ENCODE results near the gene SUN3.

The SUN3 gene

DNA sequence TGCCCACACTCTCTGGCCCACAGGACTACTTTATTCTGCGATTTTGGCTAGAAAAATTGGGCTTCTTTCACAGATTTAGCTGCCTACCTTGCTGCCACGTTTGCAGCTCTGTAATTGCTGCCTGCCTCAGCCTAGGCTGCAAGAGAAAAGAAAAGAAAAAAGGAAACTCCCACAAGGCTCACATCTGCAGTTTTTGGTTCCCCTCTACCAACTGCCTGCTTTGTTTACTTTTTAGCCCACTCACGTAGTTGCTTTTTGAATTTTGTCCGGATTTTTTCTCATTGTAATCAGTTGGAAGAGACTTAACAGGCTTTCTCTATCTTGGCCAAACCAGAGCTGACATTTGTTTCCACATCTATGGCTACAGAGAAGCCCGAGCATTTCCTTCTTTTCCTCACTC is 24.3 kb downstream of the SUN3 start:
- H3K27ac ChIP-seq = no peak overlapping the region
- ChIA-PET POLR2A (ENCODE audit: low non-redundant PET) (no interaction called here), CTCF (interaction anchor here (0.6 kb wide), 1 partner anchor 24 kb away, joined by 3 read pairs; the partner anchor contains the start of gene SUN3)
- TF ChIP-seq, protein P1, sequence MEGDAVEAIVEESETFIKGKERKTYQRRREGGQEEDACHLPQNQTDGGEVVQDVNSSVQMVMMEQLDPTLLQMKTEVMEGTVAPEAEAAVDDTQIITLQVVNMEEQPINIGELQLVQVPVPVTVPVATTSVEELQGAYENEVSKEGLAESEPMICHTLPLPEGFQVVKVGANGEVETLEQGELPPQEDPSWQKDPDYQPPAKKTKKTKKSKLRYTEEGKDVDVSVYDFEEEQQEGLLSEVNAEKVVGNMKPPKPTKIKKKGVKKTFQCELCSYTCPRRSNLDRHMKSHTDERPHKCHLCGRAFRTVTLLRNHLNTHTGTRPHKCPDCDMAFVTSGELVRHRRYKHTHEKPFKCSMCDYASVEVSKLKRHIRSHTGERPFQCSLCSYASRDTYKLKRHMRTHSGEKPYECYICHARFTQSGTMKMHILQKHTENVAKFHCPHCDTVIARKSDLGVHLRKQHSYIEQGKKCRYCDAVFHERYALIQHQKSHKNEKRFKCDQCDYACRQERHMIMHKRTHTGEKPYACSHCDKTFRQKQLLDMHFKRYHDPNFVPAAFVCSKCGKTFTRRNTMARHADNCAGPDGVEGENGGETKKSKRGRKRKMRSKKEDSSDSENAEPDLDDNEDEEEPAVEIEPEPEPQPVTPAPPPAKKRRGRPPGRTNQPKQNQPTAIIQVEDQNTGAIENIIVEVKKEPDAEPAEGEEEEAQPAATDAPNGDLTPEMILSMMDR (conservative IDR thresholded peaks at IDR 0.05; ENCODE audit: low read depth) = no peak
- no peak for DNase-seq (ENCODE audit: low spot score)

DNA sequence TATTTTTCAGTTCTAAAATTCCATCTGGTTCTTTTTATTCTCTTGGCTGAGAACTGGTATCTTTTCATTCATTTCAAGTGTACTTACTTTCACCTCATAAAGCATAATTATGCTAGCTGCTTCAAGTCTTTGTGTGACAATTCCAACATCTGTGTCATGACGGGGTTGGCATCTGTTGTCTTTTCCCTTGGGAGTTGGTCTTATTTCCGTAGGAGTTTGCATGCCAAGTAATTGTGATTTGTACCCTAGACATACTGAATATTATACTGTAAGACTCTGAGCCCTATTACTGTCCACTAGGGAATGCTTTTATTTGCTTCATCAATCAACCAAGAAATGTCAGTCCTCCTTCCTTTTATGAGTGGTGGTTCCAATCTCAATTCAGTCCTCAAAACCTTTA is 24.9 kb downstream of the SUN3 start:
- H3K27ac ChIP-seq = no peak overlapping the region
- ChIA-PET POLR2A (ENCODE audit: low non-redundant PET) (no interaction called here), CTCF (no interaction called here)
- DNase-seq (ENCODE audit: low spot score) = no peak
- TF ChIP-seq, protein P1 (conservative IDR thresholded peaks at IDR 0.05; ENCODE audit: low read depth) = no peak

DNA sequence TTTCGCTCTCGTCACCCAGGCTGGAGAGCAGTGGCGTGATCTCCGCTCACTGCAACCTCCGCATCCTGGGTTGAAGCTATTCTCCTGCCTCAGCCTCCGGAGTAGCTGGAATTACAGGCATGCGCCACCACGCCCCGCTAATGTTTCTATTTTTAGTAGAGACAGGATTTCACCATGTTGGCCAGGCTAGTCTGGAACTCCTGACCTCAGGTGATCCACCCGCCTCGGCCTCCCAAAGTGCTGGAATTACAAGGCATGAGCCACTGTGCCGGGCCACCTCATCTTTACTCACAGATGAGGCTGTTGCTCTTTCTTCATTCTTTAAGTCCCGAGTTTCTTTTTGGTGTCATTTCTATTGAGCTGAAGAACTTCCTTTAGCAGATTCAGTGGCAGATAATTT is 28.7 kb downstream of the SUN3 start:
- peak; percentile 29 for DNase-seq (ENCODE audit: low spot score)
- ChIA-PET CTCF (interaction anchor here (1.0 kb wide), 1 partner anchor 110 kb away, joined by 3 read pairs; no protein-coding TSS in a partner anchor), POLR2A (ENCODE audit: low non-redundant PET) (interaction anchor here (0.9 kb wide), 1 partner anchor 85 kb away, joined by 3 read pairs; no protein-coding TSS in a partner anchor)
- peak overlapping the region; percentile 27; the same call in 1 of the 2 replicates for H3K27ac ChIP-seq

DNA sequence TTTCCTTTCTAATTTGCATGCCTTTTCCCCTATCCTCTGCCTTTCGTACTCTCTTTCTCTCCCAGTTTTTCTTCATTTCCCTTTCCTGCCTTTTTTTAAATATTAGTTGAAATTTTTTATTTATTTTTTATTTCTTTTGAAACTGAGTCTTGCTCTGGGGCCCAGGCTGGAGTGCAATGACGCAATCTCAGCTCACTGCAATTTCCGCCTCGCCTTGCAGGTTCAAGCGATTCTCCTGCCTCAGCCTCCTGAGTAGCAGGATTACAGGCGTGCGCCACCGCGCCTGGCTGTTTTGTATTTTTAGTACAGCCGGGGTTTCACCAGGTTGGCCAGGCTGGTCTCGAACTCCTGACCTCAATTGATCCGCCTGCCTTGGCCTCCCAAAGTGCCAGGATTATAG is 29.5 kb downstream of the SUN3 start:
- no peak for DNase-seq (ENCODE audit: low spot score)
- POLR2A ChIA-PET (ENCODE audit: low non-redundant PET) = interaction anchor here (0.9 kb wide), 1 partner anchor 85 kb away, joined by 3 read pairs; no protein-coding TSS in a partner anchor
- CTCF ChIA-PET = interaction anchor here (0.6 kb wide), 1 partner anchor 91 kb away, joined by 3 read pairs; no protein-coding TSS in a partner anchor
- no peak overlapping the region for H3K27ac ChIP-seq
- TF ChIP-seq, protein P1 (conservative IDR thresholded peaks at IDR 0.05; ENCODE audit: low read depth) = no peak

DNA sequence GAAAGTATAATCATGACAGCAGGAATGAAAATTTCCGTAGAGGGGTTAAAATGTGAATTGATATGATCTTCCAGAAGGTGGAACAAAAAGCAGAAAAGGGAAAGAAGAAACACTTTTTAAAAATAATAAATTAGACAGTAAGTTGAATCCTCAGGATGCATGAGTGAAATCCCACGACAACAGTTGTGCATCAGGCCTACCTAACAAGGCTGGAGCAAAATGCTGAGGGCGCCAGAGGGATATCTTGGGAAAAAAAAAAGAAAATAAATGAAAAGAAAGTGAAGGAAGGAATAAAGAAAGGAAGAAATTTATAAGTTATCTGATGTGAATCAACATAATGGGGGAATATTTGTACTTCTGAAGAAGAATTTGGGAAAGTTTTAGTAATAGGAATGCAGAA is 36.5 kb downstream of the SUN3 start:
- ChIA-PET POLR2A (ENCODE audit: low non-redundant PET) (no interaction called here), CTCF (interaction anchor here (0.8 to 1.7 kb wide), 3 partner anchors 96 to 118 kb away, joined by 3 to 9 read pairs (median 4); no protein-coding TSS in a partner anchor)
- DNase-seq (ENCODE audit: low spot score) = no peak
- TF ChIP-seq, protein P1 (conservative IDR thresholded peaks at IDR 0.05; ENCODE audit: low read depth) = no peak
- H3K27ac ChIP-seq = no peak overlapping the region

DNA sequence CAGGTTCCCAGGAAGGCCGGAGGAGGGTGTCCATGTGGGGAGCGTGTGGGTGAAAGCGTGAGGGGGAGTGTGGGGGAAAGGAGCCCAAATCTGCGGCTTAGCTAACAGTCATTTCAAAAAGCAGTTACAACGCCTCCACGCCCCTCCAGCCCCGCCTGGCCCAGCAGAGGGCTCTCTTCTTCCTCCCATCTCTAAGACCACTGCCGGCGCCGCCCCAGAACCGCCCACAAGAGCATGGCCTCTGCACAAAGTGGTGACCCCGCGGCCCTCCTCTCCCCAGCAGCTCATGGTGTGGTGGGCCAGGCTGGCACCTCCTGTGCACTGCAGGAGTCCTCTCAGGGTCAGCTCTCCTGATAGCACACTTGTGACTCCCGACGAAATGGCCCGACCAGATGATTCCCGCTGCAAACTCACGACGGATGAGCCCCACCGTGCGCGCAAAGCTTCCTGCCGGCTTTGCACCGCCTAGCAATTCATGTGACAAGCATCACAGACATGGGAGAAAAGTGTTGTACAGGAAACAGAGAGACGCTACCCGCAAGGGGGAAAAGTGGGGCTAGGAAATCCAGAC is 37.1 kb downstream of the SUN3 start:
- TF ChIP-seq, protein P1 (conservative IDR thresholded peaks at IDR 0.05; ENCODE audit: low read depth) = peak; percentile 75
- H3K27ac ChIP-seq = peak overlapping the region; percentile 50
- CTCF ChIA-PET = interaction anchor here (0.6 to 1.7 kb wide), 6 partner anchors 43 to 527 kb away, joined by 3 to 9 read pairs (median 4); partner anchors contain the start of gene C7orf57
- DNase-seq (ENCODE audit: low spot score) = peak; percentile 62
- POLR2A ChIA-PET (ENCODE audit: low non-redundant PET) = interaction anchor here (0.6 kb wide), 1 partner anchor 96 kb away, joined by 10 read pairs; no protein-coding TSS in a partner anchor

DNA sequence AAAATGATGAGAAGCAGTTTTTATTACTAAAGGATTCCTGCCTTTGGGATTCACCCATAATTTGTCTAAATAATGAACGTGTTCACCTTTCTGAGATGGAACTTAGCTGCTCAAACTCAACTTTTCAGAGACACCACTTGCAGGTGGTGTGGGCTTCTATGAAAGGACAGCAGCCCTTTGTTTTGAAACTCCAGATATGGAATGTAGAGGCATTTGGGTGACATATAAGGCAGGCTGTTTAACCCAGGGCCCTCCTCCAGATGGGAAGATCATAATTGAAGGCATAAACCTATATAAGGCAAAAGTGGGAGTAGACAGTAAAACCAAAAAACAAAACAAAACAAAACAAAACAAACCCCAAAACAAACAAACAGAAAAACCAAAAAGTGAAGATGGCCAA is 37.6 kb downstream of the SUN3 start:
- DNase-seq (ENCODE audit: low spot score) = no peak
- H3K27ac ChIP-seq = peak overlapping the region; percentile 50
- TF ChIP-seq, protein P1 (conservative IDR thresholded peaks at IDR 0.05; ENCODE audit: low read depth) = no peak
- CTCF ChIA-PET = interaction anchor here (0.6 to 1.7 kb wide), 5 partner anchors 44 to 526 kb away, joined by 3 to 9 read pairs (median 3); partner anchors contain the start of gene C7orf57
- POLR2A ChIA-PET (ENCODE audit: low non-redundant PET) = interaction anchor here (0.6 kb wide), 1 partner anchor 96 kb away, joined by 10 read pairs; no protein-coding TSS in a partner anchor

Measured in RWPE1 (cell line).